ENCODE data around the gene EFNB2. TPM values are rescaled to one million over a fixed set of nuclear protein-coding genes. Genes with fewer than 3 reads are reported as not detected.
A peak's percentile ranks its signal among the peaks of the same experiment; 100 is the strongest.

EFNB2 gene
- total and polyA plus RNA-seq, 2 donors (not counting 3 experiments of a cell fraction or from before 2014, with no cell fraction given), result 50.4 to 69.5 TPM

DNA sequence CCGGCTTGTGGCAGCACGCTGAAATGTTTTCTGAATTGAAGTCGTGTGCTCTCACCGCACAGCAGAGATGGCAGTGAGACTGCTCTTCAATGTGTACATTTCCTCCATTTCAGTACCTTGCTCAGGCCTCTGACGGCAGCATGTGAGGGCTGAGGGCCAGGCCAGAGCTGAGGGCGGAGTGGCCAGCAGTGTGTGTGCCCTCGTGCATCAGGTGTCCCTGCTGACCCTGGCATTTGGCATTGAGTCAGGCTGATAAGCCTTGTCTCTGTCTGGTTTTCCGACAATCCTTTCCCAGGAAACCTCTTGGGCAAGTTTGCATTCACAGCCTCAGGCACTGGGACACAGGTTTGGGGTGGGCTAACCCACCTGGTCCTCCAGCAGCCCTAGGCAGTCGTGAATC, 62.3 kb downstream of the EFNB2 start:
- H3K79me2 ChIP-seq (ENCODE audit: control insufficient read depth, insufficient read depth, low read length), result no peaks in the 10 kb centered on the region
- H3K27me3 ChIP-seq (ENCODE audit: control insufficient read depth in 2 of 2, insufficient read depth in 2 of 2, low read length in 2 of 2), result no peaks in the 10 kb centered on the region
- H3K9ac ChIP-seq (replicated peaks; ENCODE audit: extremely low read depth, insufficient read depth, low read length), result no peak overlapping the region
- H3K9me1 ChIP-seq (replicated peaks; ENCODE audit: control insufficient read depth, extremely low read depth, insufficient read depth, low read length), result no peaks in the 10 kb centered on the region
- BruUV-seq (replicated peaks), result no TSS peak
- H3K4me3 ChIP-seq (replicated peaks in 1 of 3; ENCODE audit: insufficient read depth in 1 of 3, low read depth in 1 of 3, low read length in 3 of 3), result no peak overlapping the region
- peak overlapping the region; percentile 64 for H2AFZ ChIP-seq (ENCODE audit: low read depth, low read length)
- no peaks in the 10 kb centered on the region for H3K36me3 ChIP-seq (ENCODE audit: control insufficient read depth in 2 of 2, extremely low read depth in 1 of 2, insufficient read depth in 2 of 2, low read length in 2 of 2)
- POLR2A ChIA-PET, result no interaction called here
- H3K4me1 ChIP-seq (ENCODE audit: control insufficient read depth, extremely low read depth, insufficient read depth, low read length), result peaks cover 8% of the 10 kb centered on the region
- intact Hi-C loops (cut with micrococcal nuclease) (loop anchor here (2.0 kb wide), 1 partner anchor 100 kb away; no protein-coding TSS in a partner anchor), dilution Hi-C loops (cut with MboI; ENCODE audit: extremely low pct_ligation_motif_present, low sequenced_read_pairs) (no loop called here)
- H3K4me2 ChIP-seq (ENCODE audit: insufficient read depth, low read length), result no peak overlapping the region
- TF ChIP-seq EZH2 (IDR thresholded peaks at IDR 0.05; ENCODE audit: borderline replicate concordance, low read depth, low read length, severe bottlenecking), result no peak
- no peak for TF ChIP-seq GATA2 (IDR thresholded peaks at IDR 0.05; ENCODE audit: insufficient read depth, insufficient read length, low read depth, low read length)
- no peak for TF ChIP-seq JUN (IDR thresholded peaks at IDR 0.05; ENCODE audit: borderline replicate concordance, insufficient read depth, insufficient read length, low read depth)
- TF ChIP-seq FOS (IDR thresholded peaks at IDR 0.05; ENCODE audit: borderline replicate concordance, insufficient read depth, low read length), result no peak
- TF ChIP-seq MYC (IDR thresholded peaks at IDR 0.05; ENCODE audit: low read depth, low read length), result no peak
- TF ChIP-seq, protein P1, sequence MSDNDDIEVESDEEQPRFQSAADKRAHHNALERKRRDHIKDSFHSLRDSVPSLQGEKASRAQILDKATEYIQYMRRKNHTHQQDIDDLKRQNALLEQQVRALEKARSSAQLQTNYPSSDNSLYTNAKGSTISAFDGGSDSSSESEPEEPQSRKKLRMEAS (IDR thresholded peaks at IDR 0.05; ENCODE audit: insufficient read depth, insufficient read length), result no peak
- no peak for TF ChIP-seq POLR2A (IDR thresholded peaks at IDR 0.05; ENCODE audit: low read depth, low read length)
- TF ChIP-seq, protein P2, sequence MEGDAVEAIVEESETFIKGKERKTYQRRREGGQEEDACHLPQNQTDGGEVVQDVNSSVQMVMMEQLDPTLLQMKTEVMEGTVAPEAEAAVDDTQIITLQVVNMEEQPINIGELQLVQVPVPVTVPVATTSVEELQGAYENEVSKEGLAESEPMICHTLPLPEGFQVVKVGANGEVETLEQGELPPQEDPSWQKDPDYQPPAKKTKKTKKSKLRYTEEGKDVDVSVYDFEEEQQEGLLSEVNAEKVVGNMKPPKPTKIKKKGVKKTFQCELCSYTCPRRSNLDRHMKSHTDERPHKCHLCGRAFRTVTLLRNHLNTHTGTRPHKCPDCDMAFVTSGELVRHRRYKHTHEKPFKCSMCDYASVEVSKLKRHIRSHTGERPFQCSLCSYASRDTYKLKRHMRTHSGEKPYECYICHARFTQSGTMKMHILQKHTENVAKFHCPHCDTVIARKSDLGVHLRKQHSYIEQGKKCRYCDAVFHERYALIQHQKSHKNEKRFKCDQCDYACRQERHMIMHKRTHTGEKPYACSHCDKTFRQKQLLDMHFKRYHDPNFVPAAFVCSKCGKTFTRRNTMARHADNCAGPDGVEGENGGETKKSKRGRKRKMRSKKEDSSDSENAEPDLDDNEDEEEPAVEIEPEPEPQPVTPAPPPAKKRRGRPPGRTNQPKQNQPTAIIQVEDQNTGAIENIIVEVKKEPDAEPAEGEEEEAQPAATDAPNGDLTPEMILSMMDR (IDR thresholded peaks at IDR 0.05; ENCODE audit: extremely low read depth in 1 of 2, insufficient read depth in 1 of 2, low read depth in 1 of 2, low read length in 2 of 2), result no peak
- no peak for TF ChIP-seq POLR2AphosphoS5 (IDR thresholded peaks at IDR 0.05; ENCODE audit: insufficient read depth, low read depth, low read length)
- no peak for DNase-seq (ENCODE audit: low read depth, low spot score)
- H3K27ac ChIP-seq (ENCODE audit: insufficient read depth, low read depth, low read length), result no peak overlapping the region
- H4K20me1 ChIP-seq (replicated peaks; ENCODE audit: control insufficient read depth, extremely low read depth, insufficient read depth, low read length), result no peaks in the 10 kb centered on the region
- CTCF ChIA-PET, result interaction anchor here (0.7 to 1.4 kb wide), 2 partner anchors 16 to 282 kb away, joined by 3 to 5 read pairs; no protein-coding TSS in a partner anchor
- no peaks in the 10 kb centered on the region for H3K9me3 ChIP-seq (replicated peaks; ENCODE audit: control insufficient read depth, insufficient read depth, low read length)
- FAIRE-seq, result no peak
